Measurements from ENCODE around the gene USP15. TPM values are rescaled to one million over a fixed set of nuclear protein-coding genes. Genes with fewer than 3 reads are reported as not detected.

Gene USP15
- total RNA-seq, 1 experiment from 2014 or later, result 42.9 TPM

GRCh38 chr12:62426089-62426488, 165.9 kb downstream of the USP15 start:
- no TSS peak for BruUV-seq (replicated peaks)
- Histone ChIP-seq H3K4me3 (ENCODE audit: low read depth, low read length) (no peak overlapping the region), H3K9me3 (no peaks in the 10 kb centered on the region), H3K4me1 (no peaks in the 10 kb centered on the region), H3K36me3 (ENCODE audit: control insufficient read depth, insufficient read depth, low read length) (no peaks in the 10 kb centered on the region), H3K27me3 (replicated peaks; ENCODE audit: control insufficient read depth, insufficient read depth, low read length) (no peaks in the 10 kb centered on the region)
- H3K9me3 Mint-ChIP-seq (ENCODE audit: unreplicated experiment), result no peaks in the 10 kb centered on the region
- intact Hi-C loops (cut with micrococcal nuclease; ENCODE audit: unreplicated experiment), result no loop called here
- POLR2A ChIA-PET, result no interaction called here
- DNase-seq, result peak in 1 of 2 experiments; percentile 15
- no peaks in the 10 kb centered on the region for H3K36me3 Mint-ChIP-seq (ENCODE audit: insufficient read depth, unreplicated experiment)
- H3K4me3 Mint-ChIP-seq (ENCODE audit: unreplicated experiment), result no peak overlapping the region
- H3K27ac Mint-ChIP-seq (ENCODE audit: unreplicated experiment), result no peak overlapping the region
- CTCF ChIA-PET, result interaction anchor here (0.6 to 0.9 kb wide), 2 partner anchors 9 to 109 kb away, joined by 3 to 5 read pairs; no protein-coding TSS in a partner anchor
- no peak for TF ChIP-seq CTCF (IDR thresholded peaks at IDR 0.05; ENCODE audit: insufficient read depth in 1 of 2, low read depth in 1 of 2, low read length in 1 of 2, severe bottlenecking in 1 of 2, unreplicated experiment in 1 of 2)
- peaks cover 9% of the 10 kb centered on the region for H3K27me3 Mint-ChIP-seq (ENCODE audit: insufficient read depth, unreplicated experiment)
- no peaks in the 10 kb centered on the region for H3K4me1 Mint-ChIP-seq (ENCODE audit: low read depth, unreplicated experiment)

GRCh38 chr12:62429457-62429856, 169.3 kb downstream of the USP15 start:
- no peak for TF ChIP-seq CTCF (IDR thresholded peaks at IDR 0.05; ENCODE audit: insufficient read depth in 1 of 2, low read depth in 1 of 2, low read length in 1 of 2, severe bottlenecking in 1 of 2, unreplicated experiment in 1 of 2)
- H3K27ac Mint-ChIP-seq (ENCODE audit: unreplicated experiment), result no peak overlapping the region
- no peak overlapping the region for H3K4me3 ChIP-seq (ENCODE audit: low read depth, low read length)
- no peaks in the 10 kb centered on the region for H3K36me3 ChIP-seq (ENCODE audit: control insufficient read depth, insufficient read depth, low read length)
- no peaks in the 10 kb centered on the region for H3K4me1 ChIP-seq
- BruUV-seq (replicated peaks), result no TSS peak
- H3K4me1 Mint-ChIP-seq (ENCODE audit: low read depth, unreplicated experiment), result no peaks in the 10 kb centered on the region
- H3K9me3 ChIP-seq, result no peaks in the 10 kb centered on the region
- no peaks in the 10 kb centered on the region for H3K9me3 Mint-ChIP-seq (ENCODE audit: unreplicated experiment)
- H3K27me3 Mint-ChIP-seq (ENCODE audit: insufficient read depth, unreplicated experiment), result peaks cover 14% of the 10 kb centered on the region
- POLR2A ChIA-PET, result no interaction called here
- no peak for DNase-seq
- intact Hi-C loops (cut with micrococcal nuclease; ENCODE audit: unreplicated experiment), result no loop called here
- no peaks in the 10 kb centered on the region for H3K36me3 Mint-ChIP-seq (ENCODE audit: insufficient read depth, unreplicated experiment)
- H3K27me3 ChIP-seq (replicated peaks; ENCODE audit: control insufficient read depth, insufficient read depth, low read length), result no peaks in the 10 kb centered on the region
- no peak overlapping the region for H3K4me3 Mint-ChIP-seq (ENCODE audit: unreplicated experiment)
- CTCF ChIA-PET, result no interaction called here

GRCh38 chr12:62434494-62435302, 174.5 kb downstream of the USP15 start:
- Mint-ChIP-seq H3K4me1 (ENCODE audit: low read depth, unreplicated experiment) (no peaks in the 10 kb centered on the region), H3K9me3 (ENCODE audit: unreplicated experiment) (no peaks in the 10 kb centered on the region), H3K4me3 (ENCODE audit: unreplicated experiment) (peak overlapping the region; percentile 93), H3K27ac (ENCODE audit: unreplicated experiment) (peak overlapping the region; percentile 39), H3K36me3 (ENCODE audit: insufficient read depth, unreplicated experiment) (no peaks in the 10 kb centered on the region), H3K27me3 (ENCODE audit: insufficient read depth, unreplicated experiment) (peaks cover 11% of the 10 kb centered on the region)
- peak; percentile 43 to 47 for DNase-seq
- POLR2A ChIA-PET, result interaction anchor here (1.2 kb wide), 1 partner anchor 33 kb away, joined by 3 read pairs; no protein-coding TSS in a partner anchor
- Histone ChIP-seq H3K27me3 (replicated peaks; ENCODE audit: control insufficient read depth, insufficient read depth, low read length) (no peaks in the 10 kb centered on the region), H3K9me3 (no peaks in the 10 kb centered on the region), H3K36me3 (ENCODE audit: control insufficient read depth, insufficient read depth, low read length) (no peaks in the 10 kb centered on the region), H3K4me1 (no peaks in the 10 kb centered on the region), H3K4me3 (ENCODE audit: low read depth, low read length) (peak overlapping the region; percentile 54)
- CTCF ChIA-PET, result interaction anchor here (1.0 to 2.4 kb wide), 6 partner anchors 8 to 634 kb away, joined by 3 to 9 read pairs (median 4); partner anchors contain the start of genes MON2 and USP15
- intact Hi-C loops (cut with micrococcal nuclease; ENCODE audit: unreplicated experiment), result loop anchor here (1.0 to 5.0 kb wide), 3 partner anchors 90 to 173 kb away; no protein-coding TSS in a partner anchor
- BruUV-seq (replicated peaks), result no TSS peak
- no peak for TF ChIP-seq CTCF (IDR thresholded peaks at IDR 0.05; ENCODE audit: insufficient read depth in 1 of 2, low read depth in 1 of 2, low read length in 1 of 2, severe bottlenecking in 1 of 2, unreplicated experiment in 1 of 2)

Measured in Caco-2 (cell line).